Natural killer cell (primary cell): Measurements from ENCODE around the gene TEX54. TPM values are rescaled to one million over a fixed set of nuclear protein-coding genes. Genes with fewer than 3 reads are reported as not detected.
"Not testable (repeated sequence)": the region's sequence is repeated elsewhere in the genome, so short reads cannot be mapped to it uniquely, and the experiment has no call there.

Source experiments
- ATAC-seq, 3 donors: fragments of 150-1000 bp in 2 of 3; fragments of 200-7000 bp in 1 of 3; cut with Tn5 transposase; 1 replicate in 1 of 3; 2 replicates in 2 of 3; pipeline ENCODE4 v1.10.0; 2021; ENCODE audit warnings: mild to moderate bottlenecking in 2 of 3, moderate library complexity in 2 of 3
- DNase-seq, 2 donors: peaks; one replicate each; pipeline versions ENCODE4 v3.0.0 to v3.0.0-alpha.2; 2013 to 2021; ENCODE audit warnings: mixed read lengths in 1 of 2
- H3K27ac ChIP-seq: one replicate; pipeline ENCODE4 v1.5.1; 2013; ENCODE audit warnings: mild to moderate bottlenecking, low read length
- H3K27me3 ChIP-seq: one replicate; pipeline ENCODE4 v1.6.1; 2013; ENCODE audit warnings: low read length; ENCODE audit not compliant: control insufficient read depth, insufficient read depth
- H3K36me3 ChIP-seq: one replicate; pipeline ENCODE4 v1.6.1; 2013; ENCODE audit warnings: low read length; ENCODE audit not compliant: control insufficient read depth, insufficient read depth
- H3K4me1 ChIP-seq: one replicate; pipeline ENCODE4 v1.6.1; 2013; ENCODE audit warnings: low read length; ENCODE audit not compliant: control insufficient read depth, insufficient read depth
- H3K4me3 ChIP-seq: one replicate; pipeline ENCODE4 v1.5.1; 2013; ENCODE audit warnings: low read length
- H3K9me3 ChIP-seq: one replicate; pipeline ENCODE4 v1.6.1; 2013; ENCODE audit warnings: low read length; ENCODE audit not compliant: control insufficient read depth, insufficient read depth
- H3K27ac Mint-ChIP-seq, 2 donors: one replicate each; pipeline ENCODE4 v1.8.0; 2022; ENCODE audit warnings: mild to moderate bottlenecking in 2 of 2, mixed read lengths in 2 of 2, moderate library complexity in 1 of 2
- H3K27me3 Mint-ChIP-seq, 2 donors: one replicate each; pipeline ENCODE4 v1.8.0; 2022; ENCODE audit warnings: low read depth in 2 of 2, mixed read lengths in 2 of 2
- H3K36me3 Mint-ChIP-seq: one replicate; pipeline ENCODE4 v1.8.0; 2022; ENCODE audit warnings: mixed read lengths
- H3K4me1 Mint-ChIP-seq, 2 donors: one replicate each; pipeline ENCODE4 v1.8.0; 2022; ENCODE audit warnings: mixed read lengths in 2 of 2
- H3K4me3 Mint-ChIP-seq: one replicate; pipeline ENCODE4 v1.8.0; 2022; ENCODE audit warnings: mild to moderate bottlenecking, moderate library complexity, mixed read lengths
- H3K9me3 Mint-ChIP-seq, 2 donors: one replicate each; pipeline ENCODE4 v1.8.0; 2022; ENCODE audit warnings: mixed read lengths in 2 of 2
- CTCF ChIP-seq: fragments of 200-600 bp; IDR thresholded peaks from one replicate; pipeline ENCODE4 v1.8.0; 2022; ENCODE audit warnings: antibody characterized with exemption
- WGBS: methylation state at CpG from one replicate; pipeline ENCODE4 v1.1.7; 2013; ENCODE audit warnings: missing lambda C conversion rate; ENCODE audit not compliant: insufficient coverage; 5-methylcytosine and 5-hydroxymethylcytosine counted together
- intact Hi-C: fragments of 100-400 bp; cut with micrococcal nuclease; formaldehyde crosslinking; loops from one replicate; pipeline ENCODE4 v1.14.2; 2022
- total RNA-seq, 4 donors: library from RNA; stranded (reverse); fragments of 120-200 nt in 1 of 4; gene quantifications; one replicate each; pipeline versions ENCODE4 v1.2.3 to v1.2.4, GENCODE V29; 2013 to 2022

The TEX54 gene
- total RNA-seq, 3 donors from 2014 or later (not counting 1 experiment from before 2014, with no cell fraction given): not detected

GRCh38 chr11:62835336-62835735 is 2.7 kb upstream of the TEX54 start:
- no peak for DNase-seq
- intact Hi-C loops: no loop called here
- H3K27me3 Mint-ChIP-seq: no peaks in the 10 kb centered on the region

GRCh38 chr11:62831520-62832335 is 913 bp downstream of the TEX54 start, which contains the start of gene STX5:
Gene STX5 (minus strand): TSS chr11:62832051. CDS start chr11:62831243, 808 bp downstream.
- H3K36me3 Mint-ChIP-seq: no peaks in the 10 kb centered on the region
- H3K9me3 ChIP-seq: no peaks in the 10 kb centered on the region
- peak within 1 kb of the TSS; percentile 99 to 100 for H3K27ac Mint-ChIP-seq
- under 1% methylated on average over 65 of the region's 65 CpGs for WGBS
- no peaks in the 10 kb centered on the region for H3K27me3 Mint-ChIP-seq
- no peaks in the 10 kb centered on the region for H3K27me3 ChIP-seq
- H3K27ac ChIP-seq: peak within 1 kb of the TSS; percentile 93
- peak; percentile 90 to 98 (median 93) for ATAC-seq
- DNase-seq: peak; percentile 100
- intact Hi-C loops: loop anchor here (1.0 to 2.0 kb wide), 3 partner anchors 8 to 105 kb away; partner anchors contain the start of genes HNRNPUL2, NXF1 and WDR74
- H3K9me3 Mint-ChIP-seq: no peaks in the 10 kb centered on the region
- H3K4me3 Mint-ChIP-seq: peak within 1 kb of the TSS; percentile 97
- peaks cover 46% of the 10 kb centered on the region for H3K36me3 ChIP-seq
- no peak for TF ChIP-seq CTCF
- peaks cover 27 to 42% of the 10 kb centered on the region in 2 donors for H3K4me1 Mint-ChIP-seq
- peak within 1 kb of the TSS; percentile 87 for H3K4me3 ChIP-seq
- peaks cover 22% of the 10 kb centered on the region for H3K4me1 ChIP-seq

More at GRCh38 chr11:62835336-62835735, 2.7 kb upstream of the TEX54 start:
- Histone ChIP-seq H3K36me3 (peaks cover 30% of the 10 kb centered on the region), H3K27ac (no peak overlapping the region), H3K4me1 (peaks cover 30% of the 10 kb centered on the region), H3K4me3 (no peak overlapping the region), H3K9me3 (no peaks in the 10 kb centered on the region), H3K27me3 (no peaks in the 10 kb centered on the region)
- peak overlapping the region in 1 of 2 donors; percentile 36 for H3K27ac Mint-ChIP-seq
- no peaks in the 10 kb centered on the region for H3K9me3 Mint-ChIP-seq
- no peaks in the 10 kb centered on the region for H3K36me3 Mint-ChIP-seq
- H3K4me1 Mint-ChIP-seq: peaks cover 40 to 50% of the 10 kb centered on the region in 2 donors
- WGBS: 95% methylated on average over 8 of the region's 8 CpGs
- TF ChIP-seq CTCF: no peak
- H3K4me3 Mint-ChIP-seq: no peak overlapping the region
- no peak for ATAC-seq

- H3K4me3 Mint-ChIP-seq: peak overlapping the region; percentile 97
- H3K4me1 ChIP-seq: peaks cover 22% of the 10 kb centered on the region
- peaks cover 27 to 42% of the 10 kb centered on the region in 2 donors for H3K4me1 Mint-ChIP-seq
- under 1% methylated on average over 31 of the region's 33 CpGs for WGBS
- peak overlapping the region; percentile 93 for H3K27ac ChIP-seq
- no peaks in the 10 kb centered on the region for H3K27me3 Mint-ChIP-seq
- peaks cover 41% of the 10 kb centered on the region for H3K36me3 ChIP-seq
- no peaks in the 10 kb centered on the region for H3K9me3 ChIP-seq
- no peaks in the 10 kb centered on the region for H3K36me3 Mint-ChIP-seq
- ATAC-seq: no peak
- intact Hi-C loops: loop anchor here (1.0 kb wide), 1 partner anchor 8 kb away; the partner anchor contains the start of gene WDR74
- H3K9me3 Mint-ChIP-seq: no peaks in the 10 kb centered on the region
- peak in 1 of 2 donors; percentile 38 for DNase-seq
- peak overlapping the region; percentile 87 for H3K4me3 ChIP-seq
- no peaks in the 10 kb centered on the region for H3K27me3 ChIP-seq
- H3K27ac Mint-ChIP-seq: peak overlapping the region; percentile 99 to 100
- no peak for TF ChIP-seq CTCF
Observed at GRCh38 chr11:62830904-62831519, 1.6 kb downstream of the TEX54 start.

- WGBS: 98% methylated on average over 8 of the region's 8 CpGs
- Histone ChIP-seq H3K4me1 (peaks cover 22% of the 10 kb centered on the region), H3K36me3 (peaks cover 41% of the 10 kb centered on the region)
- H3K27me3 ChIP-seq, H3K9me3 ChIP-seq, H3K36me3 Mint-ChIP-seq, H3K27ac Mint-ChIP-seq, H3K4me3 Mint-ChIP-seq, H3K27ac ChIP-seq, DNase-seq, ATAC-seq, H3K9me3 Mint-ChIP-seq, intact Hi-C loops, H3K4me3 ChIP-seq, H3K27me3 Mint-ChIP-seq: not testable (repeated sequence)
- peaks cover 27 to 37% of the 10 kb centered on the region in 2 donors for H3K4me1 Mint-ChIP-seq
Observed at GRCh38 chr11:62828130-62828529, 4.5 kb downstream of the TEX54 start.
